PC-9 (cell line): ENCODE results near the gene GJA10.
"Not testable (repeated sequence)": the region's sequence is repeated elsewhere in the genome, so short reads cannot be mapped to it uniquely, and the experiment has no call there.

ENCODE experiments used
- CTCF ChIP-seq: fragments of 200-600 bp; sonication (generic); conservative IDR thresholded peaks from 2 replicates; pipeline ENCODE4 v1.6.1; 2017; ENCODE audit warnings: mixed run types, antibody characterized with exemption, mild to moderate bottlenecking, moderate library complexity
- EZH2 ChIP-seq: fragments of 200-600 bp; sonication (generic); IDR thresholded peaks from 2 replicates; pipeline ENCODE4 v1.8.0; 2017; ENCODE audit warnings: antibody characterized with exemption, low read depth

GRCh38 chr6:89847513-89847912, 46.8 kb upstream of the GJA10 start:
- not testable (repeated sequence) for TF ChIP-seq CTCF, EZH2
